ENCODE data around the gene FSTL4.

- TF ChIP-seq POLR2A (IDR thresholded peaks at IDR 0.05) (no peak), CTCF (IDR thresholded peaks at IDR 0.05) (no peak)
Observed at GRCh38 chr5:133285583-133286021, 326.7 kb downstream of the FSTL4 start.

Measured in lower leg skin (tissue), 3 donors.